SW 1271 (cell line): ENCODE measurements around the gene FAM89B.

ENCODE experiments used
- DNase-seq, 2 experiments: peaks; one replicate each; lab custom pipeline; 2025; lab: John Stamatoyannopoulos, UW

Gene FAM89B

DNA sequence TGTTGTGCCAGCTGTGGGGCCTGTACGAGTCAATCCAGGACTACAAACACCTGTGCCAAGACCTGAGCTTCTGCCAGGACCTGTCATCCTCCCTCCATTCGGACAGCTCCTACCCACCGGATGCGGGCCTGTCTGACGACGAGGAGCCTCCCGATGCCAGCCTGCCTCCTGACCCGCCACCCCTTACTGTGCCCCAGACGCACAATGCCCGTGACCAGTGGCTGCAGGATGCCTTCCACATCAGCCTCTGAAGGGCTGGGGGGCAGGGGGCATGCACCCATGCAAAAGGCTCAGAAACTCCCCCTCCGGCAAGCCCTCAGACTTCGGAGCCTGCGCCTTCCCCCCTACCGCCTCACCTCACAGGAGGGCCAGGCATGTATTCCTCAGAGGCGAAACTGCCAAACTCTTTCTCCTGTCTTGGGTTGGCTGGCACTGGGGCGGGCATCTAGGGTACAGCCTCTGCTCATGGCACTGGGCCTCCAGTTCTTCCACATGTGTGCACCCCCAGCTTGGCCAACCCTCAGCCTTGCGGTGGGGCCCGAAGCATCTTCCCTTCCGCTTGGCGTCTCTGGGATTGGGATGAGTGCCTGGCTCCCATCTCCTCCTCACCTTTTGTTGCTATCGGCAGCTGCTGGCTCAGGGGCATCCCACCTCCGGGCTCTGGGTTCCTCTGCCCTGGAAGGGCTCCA is 1.2 kb downstream of the FAM89B start:
- DNase-seq: no peak

DNA sequence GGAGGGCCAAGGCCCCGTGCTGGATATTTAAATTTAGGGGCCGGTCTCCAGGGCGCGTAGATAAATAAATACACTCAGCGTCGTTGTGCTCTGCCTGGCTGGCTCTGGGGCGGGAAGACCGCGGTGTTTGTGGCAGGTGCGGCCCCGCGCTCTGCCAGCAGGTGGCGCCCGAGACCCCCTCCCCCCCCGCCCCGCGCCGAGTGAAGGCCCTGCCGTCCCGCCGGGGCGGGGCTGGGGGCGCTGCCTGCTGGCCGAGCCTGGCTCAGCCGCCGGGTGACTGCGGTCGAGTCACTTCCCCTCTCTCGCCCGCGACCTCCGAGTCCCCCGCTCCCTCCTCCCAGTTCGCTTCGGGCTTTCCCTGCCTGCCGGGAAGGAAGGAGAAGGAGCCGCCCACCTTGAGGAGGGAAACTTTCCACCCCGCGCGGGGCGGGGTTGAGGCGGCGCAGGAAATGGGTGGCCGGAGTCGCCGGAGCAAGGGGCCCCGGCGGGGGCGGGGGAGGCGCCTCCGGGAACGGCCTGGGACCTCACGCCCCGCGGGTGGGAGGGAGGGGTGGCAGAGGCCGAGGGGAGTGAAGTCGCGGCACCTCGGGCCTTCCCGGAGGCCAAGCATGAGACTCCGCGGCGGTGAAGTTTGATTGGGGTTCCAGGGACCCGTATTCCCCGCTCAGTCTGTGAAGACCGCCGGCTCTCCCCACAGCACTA is 1.9 kb downstream of the FAM89B start:
- peak; percentile 93 to 94 for DNase-seq

DNA sequence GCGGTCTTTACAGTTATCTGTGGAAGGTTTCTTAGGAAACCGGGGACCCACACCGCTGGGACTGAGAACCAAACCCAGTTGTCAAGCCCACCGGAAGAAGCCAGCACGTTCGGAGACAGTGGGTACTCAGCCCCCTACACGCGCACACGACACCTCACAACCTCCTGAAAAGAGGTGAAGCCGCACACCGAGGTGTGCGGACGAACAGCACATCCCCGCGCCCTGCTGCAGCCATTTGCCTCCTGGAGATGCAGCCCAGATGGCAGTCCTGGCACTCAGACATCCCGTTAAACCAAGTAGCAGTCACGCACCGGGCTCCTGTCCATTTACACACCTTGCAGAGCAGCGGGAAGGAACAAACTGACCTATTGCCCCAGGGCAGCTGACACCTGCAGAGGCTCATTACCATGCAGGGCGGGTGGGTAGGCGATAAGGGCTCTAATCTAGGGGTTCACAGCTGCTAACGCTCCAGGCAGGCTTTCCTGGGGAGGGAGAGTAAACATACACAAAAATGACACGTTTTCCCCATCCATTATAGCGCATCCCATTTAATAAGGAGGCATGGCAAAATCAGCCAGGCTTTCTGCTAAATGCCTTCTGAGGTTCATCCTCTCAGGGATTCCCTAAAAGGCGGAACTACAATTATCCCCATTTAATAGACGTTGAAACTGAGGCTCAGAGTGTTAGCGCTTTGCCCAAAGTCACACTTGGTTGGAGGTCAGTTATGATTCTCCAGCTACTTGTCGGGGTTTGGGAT is 2.7 kb downstream of the FAM89B start:
- peak in 1 of 2 experiments; percentile 46 for DNase-seq

DNA sequence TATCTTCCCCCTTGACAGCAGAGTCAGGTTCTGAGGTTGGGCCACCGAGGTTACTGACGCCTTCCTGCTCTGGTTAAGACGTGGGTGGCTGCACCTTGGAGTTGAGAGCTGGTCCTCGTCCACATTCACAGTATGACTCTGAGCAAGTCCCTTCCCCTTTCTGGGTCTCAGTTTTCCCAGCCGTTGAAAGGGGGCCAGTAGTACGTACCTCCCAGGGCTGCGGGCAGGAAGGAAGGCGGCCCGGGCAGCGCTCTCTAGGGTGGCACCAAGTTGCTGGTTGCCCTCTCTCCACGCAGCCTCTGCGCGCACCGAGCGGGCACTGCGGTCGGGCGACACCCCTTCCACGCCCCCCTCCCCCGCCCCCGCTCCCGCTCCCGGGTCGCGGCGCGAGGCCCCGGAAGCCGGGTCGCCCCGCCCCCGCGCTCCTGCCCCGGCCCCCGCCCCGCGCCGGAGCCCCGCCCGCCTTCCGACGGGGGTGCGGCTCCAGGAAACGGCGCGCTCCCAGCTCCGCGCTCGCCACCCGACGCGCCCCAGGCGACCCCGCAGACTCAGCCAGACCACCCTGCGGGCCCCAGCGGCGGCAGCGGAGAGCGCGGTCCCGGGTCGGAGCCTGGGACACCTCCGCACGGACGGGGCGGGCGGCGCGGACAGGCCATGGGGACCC is 3.4 kb downstream of the FAM89B start, which contains the start of gene EHBP1L1:
Gene EHBP1L1, plus strand, starts transcription at position 486 of the 664 bp plus-strand sequence. CDS start 250 bp downstream, outside the sequence.
- peak in 1 of 2 experiments; percentile 62 for DNase-seq

DNA sequence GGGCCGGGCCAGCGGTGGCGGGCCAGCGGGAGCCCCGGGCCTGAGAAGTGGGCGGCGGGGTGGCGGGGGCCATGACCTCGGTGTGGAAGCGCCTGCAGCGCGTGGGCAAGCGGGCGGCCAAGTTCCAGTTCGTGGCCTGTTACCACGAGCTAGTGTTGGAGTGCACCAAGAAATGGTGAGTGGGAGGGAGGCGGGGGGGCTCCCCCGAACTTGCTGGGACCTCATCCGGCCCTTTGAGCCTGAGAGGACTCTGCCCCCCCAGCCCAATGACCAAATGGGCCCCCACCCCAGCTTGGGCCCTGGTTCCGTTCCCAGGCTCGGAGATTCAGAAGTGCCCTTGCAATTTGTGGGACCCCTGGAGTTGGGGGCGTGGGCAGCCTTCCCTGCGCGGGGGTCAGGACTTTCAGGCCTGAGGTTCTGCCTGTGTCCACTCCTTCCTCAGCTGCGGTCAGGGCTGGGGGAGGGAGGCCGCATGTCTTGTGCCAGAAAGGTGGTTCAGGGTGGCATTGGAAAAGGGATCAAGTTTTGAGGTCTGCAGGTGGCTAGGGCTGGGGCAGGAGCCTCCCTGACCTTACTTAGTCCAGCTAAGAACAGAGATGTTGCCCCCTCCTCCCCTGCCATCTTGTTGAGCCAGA is 4.0 kb downstream of the FAM89B start:
- DNase-seq: no peak

DNA sequence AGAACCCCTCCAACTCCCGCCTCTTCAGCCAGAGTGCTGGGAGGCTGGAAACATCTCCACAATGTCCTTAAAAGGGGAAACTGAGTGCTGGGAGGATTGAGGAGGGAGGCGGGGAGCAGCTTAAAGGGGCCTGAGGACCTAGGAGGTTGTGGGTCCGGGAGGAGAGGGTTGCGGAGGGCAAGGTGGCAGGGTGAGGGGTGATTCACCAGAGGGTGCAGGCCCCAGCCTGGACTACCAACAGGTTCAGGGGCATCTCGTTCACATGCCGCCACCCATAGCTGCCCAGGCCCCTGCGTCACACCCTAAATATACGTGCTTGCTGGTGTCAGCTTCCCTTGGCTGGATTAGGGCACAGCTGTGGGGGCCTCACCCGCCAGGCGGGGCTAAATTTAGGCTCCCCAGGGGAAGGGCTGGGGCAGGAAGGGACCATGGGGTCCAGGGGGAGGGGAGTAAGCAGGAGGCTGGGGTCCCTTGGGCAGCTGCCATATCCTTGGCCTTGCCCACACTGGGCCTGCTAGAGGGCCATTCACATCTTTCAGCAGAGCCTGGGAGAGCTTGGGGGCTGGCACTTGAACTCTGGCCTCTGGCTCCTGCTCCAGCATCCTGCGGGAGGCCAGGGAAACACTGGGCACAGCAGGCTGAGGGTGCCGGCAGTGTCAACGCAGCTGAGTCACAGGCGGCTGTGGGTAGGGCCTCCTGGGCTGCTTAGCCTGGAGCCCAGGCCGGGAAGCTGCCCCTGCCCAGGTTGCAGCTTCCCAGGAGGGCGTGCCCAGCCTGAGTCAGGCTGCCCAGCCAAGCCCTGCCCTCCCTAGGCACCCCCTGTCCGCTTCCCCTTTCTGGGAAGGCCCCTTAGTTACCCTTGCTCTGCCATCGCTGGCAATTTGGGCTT is 4.8 kb downstream of the FAM89B start:
- peak in 1 of 2 experiments; percentile 67 for DNase-seq

DNA sequence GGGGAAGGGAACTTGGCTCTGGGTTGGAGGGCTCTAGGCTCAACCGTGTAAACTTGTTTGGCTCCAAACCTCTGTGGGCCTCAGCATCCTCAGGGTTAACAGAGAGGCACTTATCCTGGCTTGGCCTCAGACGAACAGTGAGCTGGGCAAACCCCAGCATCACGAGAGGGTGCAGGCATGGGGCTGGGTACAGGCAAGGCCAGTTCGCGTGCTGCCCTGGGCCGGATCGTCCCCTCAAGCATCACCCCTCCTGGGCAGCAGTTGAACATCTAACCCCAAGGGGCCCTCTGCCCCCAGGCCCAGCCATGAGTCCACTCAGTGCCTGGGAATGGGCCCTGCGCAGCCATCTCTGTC is 5.4 kb downstream of the FAM89B start:
- DNase-seq: no peak

DNA sequence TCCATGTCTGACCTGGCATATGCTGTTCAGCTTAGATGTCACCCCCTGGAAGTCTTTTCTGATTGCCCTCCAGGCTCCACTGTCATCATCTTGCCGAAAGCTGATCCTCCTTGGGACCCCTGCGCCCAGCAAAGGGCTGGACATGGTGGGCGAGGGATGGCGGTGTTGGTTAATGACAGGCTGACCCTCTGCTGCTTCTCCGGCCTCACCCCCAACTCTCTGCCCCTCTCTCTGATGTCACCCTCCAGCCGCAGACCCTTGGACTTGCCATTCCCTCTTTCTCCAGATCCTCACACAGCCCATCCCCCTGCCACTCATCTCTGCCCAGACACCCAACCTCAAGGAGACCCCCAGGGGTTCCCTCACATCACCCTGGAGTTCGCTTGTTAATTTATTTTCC is 5.8 kb downstream of the FAM89B start:
- DNase-seq: no peak

DNA sequence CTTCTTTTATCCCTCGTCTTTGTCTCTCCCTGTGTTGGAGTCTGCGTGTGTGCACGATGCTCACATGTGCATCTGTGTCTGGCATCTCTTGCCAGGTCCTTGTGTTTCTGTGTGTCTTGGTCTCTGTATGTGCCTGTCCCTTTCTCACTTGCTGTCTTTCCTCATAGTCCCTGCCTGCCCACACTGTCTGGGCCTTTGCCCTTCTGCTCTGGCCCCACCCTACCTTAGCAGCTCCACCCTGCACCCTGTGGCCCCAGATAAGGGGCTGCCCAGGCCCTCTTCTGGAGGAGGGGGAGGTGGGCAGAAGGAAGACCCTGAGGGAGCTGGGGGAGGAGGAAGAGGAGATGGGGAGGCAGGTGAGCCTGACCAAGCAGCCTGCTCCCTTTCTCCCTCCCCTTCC is 6.3 kb downstream of the FAM89B start:
- no peak for DNase-seq

DNA sequence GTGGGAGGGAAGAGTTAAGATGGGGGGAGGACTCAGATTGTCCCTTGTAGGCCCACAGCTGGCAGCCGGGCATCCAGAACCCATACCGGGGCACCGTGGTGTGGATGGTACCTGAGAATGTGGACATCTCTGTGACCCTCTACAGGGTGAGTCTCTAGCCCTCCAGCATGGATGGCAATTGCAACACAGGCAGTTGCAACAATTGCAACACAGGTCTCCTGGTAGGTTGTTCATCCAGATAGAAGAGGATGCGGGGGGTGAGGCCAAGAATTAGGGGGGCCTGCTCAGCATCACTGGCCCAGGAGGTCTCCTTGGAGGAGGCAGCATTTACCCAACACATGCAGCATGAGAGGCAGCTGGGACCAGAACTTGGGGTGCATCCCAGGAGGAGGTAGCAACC is 7.0 kb downstream of the FAM89B start:
- DNase-seq: no peak

DNA sequence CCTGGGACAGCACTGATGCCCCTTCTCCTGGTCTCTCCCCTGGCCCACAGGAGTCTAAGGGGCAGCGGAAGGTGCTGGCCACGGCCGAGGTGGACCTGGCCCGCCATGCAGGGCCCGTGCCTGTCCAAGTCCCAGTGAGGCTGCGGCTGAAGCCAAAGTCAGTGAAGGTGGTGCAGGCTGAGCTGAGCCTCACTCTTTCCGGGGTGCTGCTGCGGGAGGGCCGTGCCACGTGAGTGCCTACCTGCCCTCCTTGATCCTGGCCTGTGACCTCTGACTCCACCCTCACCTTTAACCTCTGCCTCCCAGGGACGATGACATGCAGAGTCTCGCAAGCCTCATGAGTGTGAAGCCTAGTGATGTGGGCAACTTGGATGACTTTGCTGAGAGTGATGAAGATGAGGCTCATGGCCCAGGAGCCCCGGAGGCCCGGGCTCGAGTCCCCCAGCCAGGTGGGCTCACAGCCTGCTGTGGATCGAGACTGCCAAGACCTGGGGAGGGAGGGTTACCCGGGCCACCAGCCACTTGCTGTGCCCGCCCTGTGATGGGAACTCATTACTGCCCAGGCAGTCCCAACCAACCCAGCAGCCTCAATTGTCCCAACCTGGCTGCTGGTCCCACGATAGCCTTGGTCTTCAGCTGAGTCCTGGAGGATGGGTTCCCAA is 7.8 kb downstream of the FAM89B start:
- no peak for DNase-seq

DNA sequence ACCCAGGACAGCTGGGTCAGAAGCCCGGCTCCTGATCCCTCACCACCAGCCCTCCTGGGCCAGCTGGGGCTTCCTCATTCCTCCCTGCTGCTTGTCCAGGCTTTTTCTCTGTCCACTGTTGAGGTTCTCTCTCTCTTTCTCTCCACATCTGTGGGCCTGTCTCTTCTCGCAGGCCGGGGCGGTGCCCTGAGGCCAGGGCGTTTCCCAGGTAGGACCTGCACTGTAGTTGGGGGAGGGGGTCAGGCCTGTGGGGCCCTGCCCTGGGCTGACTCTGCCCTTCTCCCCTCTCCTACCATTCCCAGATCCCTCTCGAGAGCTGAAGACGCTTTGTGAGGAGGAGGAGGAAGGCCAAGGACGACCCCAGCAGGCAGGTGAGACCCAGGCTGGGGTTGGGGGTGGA is 8.4 kb downstream of the FAM89B start:
- no peak for DNase-seq

DNA sequence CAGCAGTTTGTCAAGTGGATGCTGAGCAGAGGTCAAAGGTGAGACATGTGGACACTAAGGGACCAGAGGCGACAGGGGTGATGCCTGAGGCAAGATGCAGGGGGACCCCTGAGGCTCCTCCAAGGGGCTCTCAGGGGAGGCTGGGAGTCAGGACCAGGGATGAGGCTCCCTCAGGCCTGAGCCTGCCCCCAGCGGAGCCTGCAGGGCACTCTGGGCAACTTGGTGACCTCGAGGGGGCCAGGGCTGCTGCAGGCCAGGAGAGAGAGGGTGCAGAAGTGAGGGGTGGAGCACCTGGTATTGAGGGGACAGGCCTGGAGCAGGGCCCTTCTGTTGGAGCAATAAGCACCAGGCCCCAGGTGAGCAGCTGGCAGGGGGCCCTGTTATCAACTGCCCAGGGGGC is 9.6 kb downstream of the FAM89B start:
- DNase-seq: no peak

DNA sequence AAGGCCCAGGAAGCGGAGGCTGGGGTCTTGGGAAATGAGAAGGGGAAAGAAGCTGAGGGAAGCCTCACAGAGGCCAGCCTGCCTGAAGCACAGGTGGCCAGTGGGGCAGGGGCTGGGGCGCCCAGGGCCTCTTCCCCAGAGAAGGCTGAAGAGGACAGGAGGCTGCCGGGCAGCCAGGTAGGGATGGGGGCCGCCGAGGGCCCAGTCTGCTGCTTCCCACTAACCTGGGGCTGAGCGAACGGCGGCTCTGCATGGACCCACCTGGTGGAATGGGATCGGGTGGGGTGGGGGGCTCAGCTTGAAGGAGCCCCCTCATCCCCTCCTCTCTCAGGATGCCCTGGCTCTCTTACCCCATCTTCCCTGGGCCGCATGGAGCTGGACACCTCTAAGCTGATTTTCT is 11.3 kb downstream of the FAM89B start:
- no peak for DNase-seq

DNA sequence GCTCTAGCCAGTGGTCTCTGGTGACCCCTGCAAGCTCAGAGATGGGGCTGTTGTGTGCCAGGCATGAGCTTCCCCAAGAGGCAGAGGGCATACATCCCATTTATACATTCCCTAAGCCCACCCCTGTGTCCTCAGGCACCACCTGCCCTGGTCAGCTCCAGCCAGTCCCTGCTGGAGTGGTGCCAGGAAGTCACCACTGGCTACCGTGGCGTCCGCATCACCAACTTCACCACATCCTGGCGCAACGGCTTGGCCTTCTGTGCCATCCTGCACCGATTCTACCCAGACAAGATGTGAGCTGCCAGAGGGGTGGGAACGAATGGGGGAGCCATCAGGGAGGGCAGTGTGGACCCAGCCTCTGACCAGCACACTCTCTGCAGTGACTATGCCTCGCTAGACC is 11.8 kb downstream of the FAM89B start:
- no peak for DNase-seq

DNA sequence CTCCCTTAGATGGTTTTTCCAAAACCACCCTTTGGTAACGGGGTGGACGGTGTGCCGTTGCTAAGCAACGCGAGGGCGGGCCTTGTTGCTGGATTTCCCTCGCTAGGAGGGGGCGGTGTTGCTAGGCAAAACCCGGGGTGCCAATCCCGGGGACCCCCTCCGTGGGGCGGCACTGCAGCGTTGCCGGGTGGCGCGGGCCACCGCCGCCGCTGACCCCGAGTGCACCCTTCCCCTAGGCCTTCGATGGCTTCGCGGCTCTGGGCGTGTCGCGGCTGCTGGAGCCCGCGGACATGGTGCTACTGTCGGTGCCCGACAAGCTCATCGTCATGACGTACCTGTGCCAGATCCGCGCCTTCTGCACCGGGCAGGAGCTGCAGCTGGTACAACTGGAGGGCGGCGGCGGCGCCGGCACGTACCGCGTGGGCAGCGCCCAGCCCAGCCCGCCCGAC is 12.4 kb downstream of the FAM89B start:
- no peak for DNase-seq

DNA sequence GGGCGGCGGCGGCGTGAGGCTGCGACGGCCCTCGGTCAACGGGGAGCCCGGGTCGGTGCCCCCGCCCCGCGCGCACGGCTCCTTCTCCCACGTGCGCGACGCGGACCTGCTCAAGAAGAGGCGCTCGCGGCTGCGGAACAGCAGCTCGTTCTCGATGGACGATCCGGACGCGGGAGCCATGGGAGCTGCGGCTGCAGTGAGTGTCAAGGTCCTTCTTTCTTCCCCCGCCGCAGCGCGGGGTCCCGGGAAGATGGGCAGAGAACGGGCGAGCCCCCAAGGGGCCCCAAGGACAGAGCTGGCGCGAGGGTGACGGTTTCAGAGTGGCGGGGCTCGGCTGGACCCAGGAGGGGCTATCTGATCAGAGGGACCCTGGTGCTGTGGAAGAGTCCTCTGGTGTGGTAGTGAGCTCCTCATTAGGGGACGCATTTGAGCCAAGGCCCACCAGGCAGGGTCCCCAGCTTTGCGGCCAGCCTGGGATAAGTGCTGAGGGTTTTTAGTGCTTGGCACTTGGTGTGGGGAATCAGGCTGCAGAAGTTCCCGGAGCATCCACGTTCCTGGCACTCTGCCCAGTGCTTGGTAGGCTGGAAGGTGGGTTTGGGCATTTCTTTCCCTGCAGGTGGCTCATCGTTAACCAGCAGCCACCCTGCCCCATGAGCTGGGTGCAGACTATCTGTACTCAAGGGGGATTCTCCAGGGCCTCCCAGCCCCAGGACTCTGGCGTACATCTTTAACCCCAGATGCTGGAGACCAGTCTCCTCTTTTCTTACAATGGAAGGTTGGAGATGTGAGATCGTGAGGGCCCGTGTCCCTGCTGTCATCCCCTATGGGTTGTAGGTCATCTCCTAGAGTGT is 13.3 kb downstream of the FAM89B start:
- no peak for DNase-seq

DNA sequence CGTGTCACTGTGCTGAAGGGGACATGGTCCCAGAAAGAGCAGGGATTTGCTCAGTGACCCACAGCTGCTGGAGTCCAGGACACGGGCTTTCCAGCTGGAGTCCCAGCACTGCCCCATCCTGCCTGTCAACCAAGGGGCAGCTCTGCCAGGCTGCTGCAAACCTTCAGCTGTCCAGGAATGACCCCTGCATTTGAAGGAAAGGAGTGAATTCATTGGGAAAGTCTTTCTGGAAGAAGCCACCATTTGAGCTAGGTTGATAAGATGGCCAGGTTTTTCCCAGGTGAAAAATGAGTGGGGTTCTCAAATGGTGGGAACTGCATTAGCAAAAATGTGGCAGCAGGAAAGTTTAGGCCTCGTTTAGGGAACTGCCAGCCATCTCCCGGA is 13.9 kb downstream of the FAM89B start:
- DNase-seq: no peak

DNA sequence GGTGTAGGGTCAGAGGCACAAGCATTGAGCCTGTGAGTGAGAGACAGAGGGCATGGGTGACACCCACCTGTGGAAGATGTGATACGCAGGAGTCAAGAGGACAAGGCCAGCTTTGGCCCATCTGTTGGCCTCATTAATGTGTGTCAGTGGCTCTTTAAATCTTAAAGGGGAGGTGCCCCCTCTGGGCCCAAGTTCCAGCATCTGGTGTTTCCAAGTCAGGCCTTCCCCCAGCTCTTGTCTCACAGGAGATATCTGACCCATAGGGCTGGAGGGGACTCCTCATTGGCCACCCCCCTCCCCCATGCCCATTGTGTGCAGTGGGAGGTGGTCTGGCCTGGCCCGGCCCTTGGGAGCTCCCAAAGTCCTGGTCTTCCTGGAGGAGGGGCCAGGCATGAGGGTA is 14.3 kb downstream of the FAM89B start:
- no peak for DNase-seq
